OCI-M2 (cell line): ENCODE results near the gene ABHD2.

Experiments used
- DNase-seq: peaks from one replicate; lab custom pipeline; 2025; ENCODE audit not compliant: unreplicated experiment; lab: John Stamatoyannopoulos, UW

ABHD2 gene

GRCh38 chr15:89187301-89187985 lies 99.2 kb downstream of the ABHD2 start:
- DNase-seq: no peak

GRCh38 chr15:89187986-89188514 lies 99.8 kb downstream of the ABHD2 start:
- no peak for DNase-seq

- DNase-seq: no peak
These were observed 103.9 kb downstream of the ABHD2 start for GRCh38 chr15:89192136-89192535.

- no peak for DNase-seq
These were observed 104.5 kb downstream of the ABHD2 start for GRCh38 chr15:89192766-89193165.

- no peak for DNase-seq
These were observed 106.4 kb downstream of the ABHD2 start for GRCh38 chr15:89194608-89195007.

- no peak for DNase-seq
These were observed 107.6 kb downstream of the ABHD2 start for GRCh38 chr15:89195836-89196235.

- DNase-seq: no peak
These were observed 108.0 kb downstream of the ABHD2 start for GRCh38 chr15:89196241-89196640.

GRCh38 chr15:89196994-89197393 lies 108.7 kb downstream of the ABHD2 start:
- no peak for DNase-seq

- DNase-seq: no peak
These were observed 109.3 kb downstream of the ABHD2 start for GRCh38 chr15:89197503-89197971.

GRCh38 chr15:89198196-89198595 lies 109.9 kb downstream of the ABHD2 start:
- no peak for DNase-seq

- DNase-seq: no peak
These were observed 110.7 kb downstream of the ABHD2 start for GRCh38 chr15:89198934-89199333.

GRCh38 chr15:89199746-89200145 lies 111.5 kb downstream of the ABHD2 start:
- no peak for DNase-seq

- no peak for DNase-seq
These were observed 111.9 kb downstream of the ABHD2 start for GRCh38 chr15:89200182-89200581.

- DNase-seq: no peak
These were observed 113.3 kb downstream of the ABHD2 start for GRCh38 chr15:89201465-89202005.

GRCh38 chr15:89203705-89204273 lies 115.5 kb downstream of the ABHD2 start:
- DNase-seq: no peak

GRCh38 chr15:89205991-89206585 lies 117.8 kb downstream of the ABHD2 start:
- DNase-seq: no peak

- DNase-seq: no peak
These were observed 118.7 kb downstream of the ABHD2 start for GRCh38 chr15:89206908-89207331.

- no peak for DNase-seq
These were observed 120.0 kb downstream of the ABHD2 start for GRCh38 chr15:89208256-89208655.

GRCh38 chr15:89209057-89209456 lies 120.8 kb downstream of the ABHD2 start:
- DNase-seq: no peak

GRCh38 chr15:89211678-89212170 lies 123.5 kb downstream of the ABHD2 start:
- DNase-seq: no peak

GRCh38 chr15:89215627-89216026 lies 127.4 kb downstream of the ABHD2 start:
- DNase-seq: no peak

- DNase-seq: no peak
These were observed 128.8 kb downstream of the ABHD2 start for GRCh38 chr15:89217031-89217430.
